GM06990 (cell line): Measurements from ENCODE around the gene TBCC.
"Not testable (repeated sequence)": the region's sequence is repeated elsewhere in the genome, so short reads cannot be mapped to it uniquely, and the experiment has no call there.

ENCODE experiments used
- DNase-seq: peaks from one replicate; pipeline ENCODE4 v3.0.0-alpha.2; 2011; ENCODE audit not compliant: insufficient read length; ENCODE audit errors: extremely low read depth
- H3K27me3 ChIP-seq: replicated peaks from 2 replicates; pipeline ENCODE4 v1.6.0; 2011; ENCODE audit warnings: low read length; ENCODE audit not compliant: control insufficient read depth, insufficient read depth
- H3K36me3 ChIP-seq: 2 replicates; pipeline ENCODE4 v1.5.1; 2011; ENCODE audit warnings: low read length; ENCODE audit not compliant: control insufficient read depth, insufficient read depth
- H3K4me3 ChIP-seq: replicated peaks from 2 replicates; pipeline ENCODE4 v1.5.1; 2011; ENCODE audit warnings: low read depth, mild to moderate bottlenecking, control low read depth, low read length
- CTCF ChIP-seq: IDR thresholded peaks from 2 replicates; pipeline ENCODE4 v1.5.1; 2011; ENCODE audit warnings: low read length, control low read depth, mild to moderate bottlenecking, inconsistent platforms; ENCODE audit not compliant: insufficient read depth, poor library complexity, severe bottlenecking

Gene TBCC

GRCh38 chr6:42704937-42705374 lies 40.9 kb downstream of the TBCC start:
- H3K36me3 ChIP-seq, result no peaks in the 10 kb centered on the region
- TF ChIP-seq CTCF, result no peak
- no peaks in the 10 kb centered on the region for H3K27me3 ChIP-seq
- no peak overlapping the region for H3K4me3 ChIP-seq
- no peak for DNase-seq

- Histone ChIP-seq H3K36me3 (no peaks in the 10 kb centered on the region), H3K4me3 (no peak overlapping the region), H3K27me3 (no peaks in the 10 kb centered on the region)
- DNase-seq, result no peak
- TF ChIP-seq CTCF, result no peak
Measured at GRCh38 chr6:42704251-42704936, 41.5 kb downstream of the TBCC start.

- H3K36me3 ChIP-seq, result not testable (repeated sequence)
Measured at GRCh38 chr6:42702786-42703185, 43.1 kb downstream of the TBCC start.

GRCh38 chr6:42702200-42702599 lies 43.7 kb downstream of the TBCC start:
- no peak for DNase-seq
- H3K4me3 ChIP-seq, result no peak overlapping the region
- H3K36me3 ChIP-seq, result no peaks in the 10 kb centered on the region
- TF ChIP-seq CTCF, result no peak
- no peaks in the 10 kb centered on the region for H3K27me3 ChIP-seq

More at GRCh38 chr6:42702786-42703185, 43.1 kb downstream of the TBCC start:
- not testable (repeated sequence) for H3K27me3 ChIP-seq, DNase-seq, H3K4me3 ChIP-seq

- DNase-seq, result no peak
- Histone ChIP-seq H3K4me3 (no peak overlapping the region), H3K36me3 (no peaks in the 10 kb centered on the region; the same call in 1 of the 2 replicates), H3K27me3 (no peaks in the 10 kb centered on the region)
- TF ChIP-seq CTCF, result no peak
Measured at GRCh38 chr6:42698217-42698616, 47.7 kb downstream of the TBCC start.

GRCh38 chr6:42697268-42697655 lies 48.6 kb downstream of the TBCC start:
- Histone ChIP-seq H3K27me3 (no peaks in the 10 kb centered on the region), H3K36me3 (peaks cover 2% of the 10 kb centered on the region), H3K4me3 (no peak overlapping the region)
- no peak for DNase-seq
- no peak for TF ChIP-seq CTCF
